Stimulated activated CD8-positive, alpha-beta memory T cell treated with anti-CD3 and anti-CD28 coated beads, Interleukin-7, amount 100 ng/mL, for 1 hour (primary cell): Measurements from ENCODE around the gene THAP4.
"Not testable (repeated sequence)": the region's sequence is repeated elsewhere in the genome, so short reads cannot be mapped to it uniquely, and the experiment has no call there.

Experiments
- DNase-seq, 2 donors: peaks; one replicate each; pipeline ENCODE4 v3.0.0-alpha.2; 2020; ENCODE audit warnings: low read depth in 2 of 2

The THAP4 gene

GRCh38 chr2:241586564-241587264, 50.2 kb downstream of the THAP4 start:
- no peak for DNase-seq

- no peak for DNase-seq
Measured at GRCh38 chr2:241584436-241584835, 52.5 kb downstream of the THAP4 start.

GRCh38 chr2:241582806-241583205, 54.2 kb downstream of the THAP4 start:
- no peak for DNase-seq

GRCh38 chr2:241582328-241582727, 54.6 kb downstream of the THAP4 start:
- DNase-seq = no peak

GRCh38 chr2:241579281-241579680, 57.7 kb downstream of the THAP4 start:
- DNase-seq = no peak

- DNase-seq = no peak
Measured at GRCh38 chr2:241577413-241578122, 59.4 kb downstream of the THAP4 start.

GRCh38 chr2:241576293-241576654, 60.7 kb downstream of the THAP4 start:
- DNase-seq = no peak

GRCh38 chr2:241575624-241576292, 61.2 kb downstream of the THAP4 start:
- no peak for DNase-seq

GRCh38 chr2:241574911-241575623, 61.9 kb downstream of the THAP4 start:
- no peak for DNase-seq

- DNase-seq = no peak
Measured at GRCh38 chr2:241573741-241574140, 63.2 kb downstream of the THAP4 start.

- DNase-seq = not testable (repeated sequence)
Measured at GRCh38 chr2:241572915-241573651, 63.9 kb downstream of the THAP4 start.

- no peak for DNase-seq
Measured at GRCh38 chr2:241571821-241572620, 64.9 kb downstream of the THAP4 start.

- no peak for DNase-seq
Measured at GRCh38 chr2:241570961-241571581, 65.9 kb downstream of the THAP4 start.

- no peak for DNase-seq
Measured at GRCh38 chr2:241569831-241570281, 67.1 kb downstream of the THAP4 start.

GRCh38 chr2:241568726-241569125, 68.2 kb downstream of the THAP4 start:
- no peak for DNase-seq

- no peak for DNase-seq
Measured at GRCh38 chr2:241567776-241568175, 69.2 kb downstream of the THAP4 start.

- not testable (repeated sequence) for DNase-seq
Measured at GRCh38 chr2:241567266-241567665, 69.7 kb downstream of the THAP4 start.

GRCh38 chr2:241566468-241566867, 70.5 kb downstream of the THAP4 start:
- no peak for DNase-seq

GRCh38 chr2:241566021-241566420, 70.9 kb downstream of the THAP4 start:
- not testable (repeated sequence) for DNase-seq

GRCh38 chr2:241565411-241565810, 71.5 kb downstream of the THAP4 start:
- no peak for DNase-seq
